K562 (cell line): ENCODE measurements around the gene CNPY2. TPM values are rescaled to one million over a fixed set of nuclear protein-coding genes. Genes with fewer than 3 reads are reported as not detected.

Experiments used
- BRD9 ChIP-seq: fragments of 450-650 bp; IDR thresholded peaks from 2 replicates; pipeline ENCODE4 v1.6.1; 2018; ENCODE audit warnings: low read depth; ENCODE audit not compliant: partially characterized antibody
- CLOCK ChIP-seq: fragments of 250-450 bp; sonication (Bioruptor Pico); IDR thresholded peaks from 2 replicates; pipeline ENCODE4 v1.4.0; 2020; ENCODE audit warnings: mild to moderate bottlenecking, moderate library complexity, borderline replicate concordance
- ETS2 ChIP-seq: IDR thresholded peaks from 2 replicates; pipeline ENCODE4 v1.6.1; 2016; ENCODE audit warnings: borderline replicate concordance, missing genetic modification characterization, mild to moderate bottlenecking, moderate library complexity, missing compliant biosample characterization; ENCODE audit not compliant: poor library complexity, severe bottlenecking
- HDAC2 ChIP-seq: fragments of 450-650 bp; IDR thresholded peaks from 2 replicates; pipeline ENCODE4 v1.6.1; 2016; ENCODE audit warnings: mild to moderate bottlenecking
- HDAC8 ChIP-seq: fragments of 450-650 bp; IDR thresholded peaks from 2 replicates; pipeline ENCODE4 v1.6.1; 2016; ENCODE audit warnings: mild to moderate bottlenecking, missing genetic modification characterization, moderate library complexity, missing compliant biosample characterization
- KAT2B ChIP-seq: IDR thresholded peaks from one replicate; pipeline ENCODE4 v1.6.1; 2012; ENCODE audit warnings: low read depth, mild to moderate bottlenecking, control low read depth, inconsistent platforms, low read length, moderate library complexity
- MXI1 ChIP-seq: IDR thresholded peaks from 2 replicates; pipeline ENCODE4 v1.6.1; 2011; ENCODE audit warnings: low read depth, mild to moderate bottlenecking, improper control_type of control experiment, low read length
- NBN ChIP-seq: fragments of 450-650 bp; IDR thresholded peaks from 2 replicates; pipeline ENCODE4 v1.6.1; 2016; ENCODE audit warnings: low read depth, mild to moderate bottlenecking
- NFIC ChIP-seq: fragments of 450-650 bp; IDR thresholded peaks from 2 replicates; pipeline ENCODE4 v1.6.1; 2017; ENCODE audit warnings: mild to moderate bottlenecking, inconsistent platforms
- PCBP1 ChIP-seq: fragments of 200-400 bp; formaldehyde crosslinking; IDR thresholded peaks from 2 replicates; pipeline ENCODE4 v1.6.1; 2018; ENCODE audit warnings: mild to moderate bottlenecking, low read depth, low read length; ENCODE audit not compliant: poor library complexity, severe bottlenecking
- RUNX1 ChIP-seq: sonication (generic); IDR thresholded peaks from 2 replicates; pipeline ENCODE4 v1.6.1; 2016; ENCODE audit warnings: antibody characterized with exemption, low read depth
- TCF7L2 ChIP-seq: fragments of 150-350 bp; IDR thresholded peaks from 2 replicates; pipeline ENCODE4 v1.6.1; 2016; ENCODE audit warnings: low read depth, mild to moderate bottlenecking, low read length, moderate library complexity
- THAP12 ChIP-seq: fragments of 250-450 bp; sonication (Bioruptor Pico); IDR thresholded peaks from 2 replicates; pipeline ENCODE4 v1.9.0; 2021; ENCODE audit warnings: mild to moderate bottlenecking, inconsistent platforms
- USF1 ChIP-seq: sonication (generic); formaldehyde crosslinking; IDR thresholded peaks from 2 replicates; pipeline ENCODE4 v1.9.0; 2022; ENCODE audit warnings: mild to moderate bottlenecking, missing genetic modification reagents
- ZBTB9 ChIP-seq: fragments of 450-650 bp; formaldehyde crosslinking; IDR thresholded peaks from 2 replicates; pipeline ENCODE4 v1.4.0; 2020; ENCODE audit warnings: mild to moderate bottlenecking, moderate library complexity
- ZHX1 ChIP-seq: fragments of 150-350 bp; conservative IDR thresholded peaks from 2 replicates; pipeline ENCODE4 v1.6.1; 2014; ENCODE audit warnings: low read length
- ZNF224 ChIP-seq: sonication (generic); formaldehyde crosslinking; IDR thresholded peaks from 2 replicates; pipeline ENCODE4 v1.8.0; 2022; ENCODE audit warnings: mild to moderate bottlenecking, missing genetic modification reagents
- ZNF347 ChIP-seq: fragments of 450-650 bp; formaldehyde crosslinking; IDR thresholded peaks from 2 replicates; pipeline ENCODE4 v1.4.0; 2020; ENCODE audit warnings: low read depth, mild to moderate bottlenecking, moderate library complexity
- ZZZ3 ChIP-seq: fragments of 450-650 bp; IDR thresholded peaks from 2 replicates; pipeline ENCODE4 v1.6.1; 2016; ENCODE audit warnings: antibody characterized with exemption, mild to moderate bottlenecking, moderate library complexity
- polyA plus RNA-seq, 8 experiments: library from polyadenylated mRNA; depleted of rRNA in 4 of 8; stranded (reverse) in 5 of 8; unstranded in 3 of 8; fragments of >200 nt; fragmentation: Nextera tagmentation in 2 of 8; fragmentation: Illumina TruSeq in 1 of 8; extraction: Ambion mirVana in 2 of 8; extraction: Trizol in 1 of 8; gene quantifications; 2 replicates each; pipeline versions ENCODE4 v1.2.1 to v1.2.3, GENCODE V29; 2011 to 2014; ENCODE audit warnings: inconsistent platforms in 1 of 8, missing spikeins in 1 of 8
- total RNA-seq, 7 experiments: library from RNA; depleted of rRNA in 6 of 7; stranded (reverse); fragments of >200 nt in 6 of 7; fragmentation: Illumina TruSeq in 2 of 7; extraction: Trizol in 2 of 7; gene quantifications; 2 replicates each; pipeline versions ENCODE4 v1.2.1 to v1.2.3, GENCODE V29; 2011 to 2021; ENCODE audit warnings: low replicate concordance in 1 of 7

CNPY2 gene
- total and polyA plus RNA-seq, 9 of the 15 experiments (the other 6 are each of a cell fraction or from before 2014, with no cell fraction given), result 33.8 to 190 (median 138) TPM

- TF ChIP-seq THAP12 (CRISPR knock-in tag), result 0 out of 2 replicates have a peak, but pooled peaks have one; percentile 15
- no peak for TF ChIP-seq USF1 (CRISPR knock-in tag)
- no peak for TF ChIP-seq ZBTB9
- TF ChIP-seq TCF7L2, result no peak
- TF ChIP-seq RUNX1, result no peak
- TF ChIP-seq CLOCK (CRISPR knock-in tag), result no peak
- no peak for TF ChIP-seq ETS2 (tag)
- TF ChIP-seq HDAC2, result no peak
- TF ChIP-seq ZNF347, result no peak
- TF ChIP-seq ZHX1, result no peak
- no peak for TF ChIP-seq HDAC8
- TF ChIP-seq ZNF224 (CRISPR knock-in tag), result no peak
- 0 out of 2 replicates have a peak, but pooled peaks have one; percentile 19 for TF ChIP-seq NFIC
- peak; percentile 80 for TF ChIP-seq BRD9
- peak; percentile 78; the same call in 1 of the 2 replicates for TF ChIP-seq NBN
- no peak for TF ChIP-seq ZZZ3
- no peak for TF ChIP-seq PCBP1
- no peak for TF ChIP-seq KAT2B
- no peak for TF ChIP-seq MXI1
Measured at GRCh38 chr12:56333197-56333678, 17.4 kb upstream of the CNPY2 start (continued).
